Fibroblast of mammary gland (primary cell): Measurements from ENCODE around the gene HBA2.
"Not testable (repeated sequence)": the region's sequence is repeated elsewhere in the genome, so short reads cannot be mapped to it uniquely, and the experiment has no call there.

Source experiments
- DNase-seq: peaks from one replicate; pipeline ENCODE4 v3.0.0-alpha.2; 2010; ENCODE audit warnings: low read depth
- H3K4me3 ChIP-seq: 2 replicates; pipeline ENCODE4 v1.5.1; 2011; ENCODE audit warnings: low read depth, mild to moderate bottlenecking, low read length, moderate library complexity; ENCODE audit not compliant: control insufficient read depth
- TF ChIP-seq, protein P1 (sequence below): conservative IDR thresholded peaks from 2 replicates; pipeline ENCODE4 v1.5.1; 2011; ENCODE audit warnings: low read depth, low read length, inconsistent platforms; ENCODE audit not compliant: control insufficient read depth, insufficient read depth

The HBA2 gene

DNA sequence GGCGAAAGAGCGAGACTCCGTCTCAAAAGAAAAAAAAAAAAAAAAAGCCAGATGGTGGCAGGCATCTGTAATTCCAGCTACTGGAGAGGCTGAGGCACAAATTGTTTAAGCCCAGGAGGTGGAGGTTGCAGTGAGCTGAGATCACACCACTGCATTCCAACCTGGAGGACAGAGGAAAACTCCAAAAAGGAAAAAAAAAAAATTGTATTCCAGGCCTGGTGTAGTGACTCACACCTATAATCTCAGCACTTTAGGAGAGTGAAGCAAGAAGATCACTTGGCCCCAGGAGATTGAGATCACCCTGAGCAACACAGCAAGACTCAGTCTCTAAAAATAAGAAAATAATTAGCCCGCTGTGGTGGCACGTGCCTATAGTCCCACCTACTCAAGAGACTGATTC is 27.7 kb downstream of the HBA2 start:
- H3K4me3 ChIP-seq: no peak overlapping the region
- TF ChIP-seq, protein P1, sequence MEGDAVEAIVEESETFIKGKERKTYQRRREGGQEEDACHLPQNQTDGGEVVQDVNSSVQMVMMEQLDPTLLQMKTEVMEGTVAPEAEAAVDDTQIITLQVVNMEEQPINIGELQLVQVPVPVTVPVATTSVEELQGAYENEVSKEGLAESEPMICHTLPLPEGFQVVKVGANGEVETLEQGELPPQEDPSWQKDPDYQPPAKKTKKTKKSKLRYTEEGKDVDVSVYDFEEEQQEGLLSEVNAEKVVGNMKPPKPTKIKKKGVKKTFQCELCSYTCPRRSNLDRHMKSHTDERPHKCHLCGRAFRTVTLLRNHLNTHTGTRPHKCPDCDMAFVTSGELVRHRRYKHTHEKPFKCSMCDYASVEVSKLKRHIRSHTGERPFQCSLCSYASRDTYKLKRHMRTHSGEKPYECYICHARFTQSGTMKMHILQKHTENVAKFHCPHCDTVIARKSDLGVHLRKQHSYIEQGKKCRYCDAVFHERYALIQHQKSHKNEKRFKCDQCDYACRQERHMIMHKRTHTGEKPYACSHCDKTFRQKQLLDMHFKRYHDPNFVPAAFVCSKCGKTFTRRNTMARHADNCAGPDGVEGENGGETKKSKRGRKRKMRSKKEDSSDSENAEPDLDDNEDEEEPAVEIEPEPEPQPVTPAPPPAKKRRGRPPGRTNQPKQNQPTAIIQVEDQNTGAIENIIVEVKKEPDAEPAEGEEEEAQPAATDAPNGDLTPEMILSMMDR: no peak
- DNase-seq: peak; percentile 84

DNA sequence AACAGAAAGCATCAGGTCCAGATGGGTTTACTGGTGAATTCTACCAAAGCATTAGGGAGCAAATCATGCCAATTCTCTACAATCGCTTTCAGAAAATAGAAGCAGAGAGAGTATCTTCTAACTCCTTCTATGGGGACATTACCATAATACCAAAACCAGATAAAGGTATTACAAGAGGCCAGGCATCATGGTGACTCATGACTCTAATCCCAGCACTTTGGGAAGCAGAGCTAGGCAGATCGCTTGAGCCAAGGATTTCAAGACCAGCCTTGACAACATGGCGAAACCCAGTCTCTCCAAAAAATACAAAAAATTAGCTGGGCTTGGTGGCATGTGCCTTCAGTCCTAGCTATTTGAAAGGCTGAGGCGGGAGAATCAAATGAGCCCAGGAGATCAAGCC is 30.6 kb downstream of the HBA2 start:
- TF ChIP-seq, protein P1: no peak
- DNase-seq: no peak
- H3K4me3 ChIP-seq: no peak overlapping the region

DNA sequence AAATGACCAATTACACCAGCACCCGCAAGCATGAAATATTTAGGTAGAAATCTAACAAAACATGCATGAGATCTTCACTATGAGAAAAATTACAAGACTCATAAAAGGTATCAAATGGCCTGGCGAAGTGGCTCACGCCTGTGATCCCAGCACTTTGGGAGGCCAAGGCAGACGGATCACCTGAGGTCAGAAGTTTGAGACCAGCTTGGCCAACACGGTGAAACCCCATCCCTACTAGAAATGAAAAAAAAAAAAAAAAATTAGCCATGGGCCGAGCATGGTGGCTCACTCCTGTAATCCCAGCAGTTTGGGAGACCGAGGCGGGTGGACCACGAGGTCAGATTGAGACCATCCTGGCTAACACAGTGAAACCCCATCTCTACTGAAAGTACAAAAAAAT is 31.4 kb downstream of the HBA2 start:
- DNase-seq, H3K4me3 ChIP-seq: not testable (repeated sequence)

DNA sequence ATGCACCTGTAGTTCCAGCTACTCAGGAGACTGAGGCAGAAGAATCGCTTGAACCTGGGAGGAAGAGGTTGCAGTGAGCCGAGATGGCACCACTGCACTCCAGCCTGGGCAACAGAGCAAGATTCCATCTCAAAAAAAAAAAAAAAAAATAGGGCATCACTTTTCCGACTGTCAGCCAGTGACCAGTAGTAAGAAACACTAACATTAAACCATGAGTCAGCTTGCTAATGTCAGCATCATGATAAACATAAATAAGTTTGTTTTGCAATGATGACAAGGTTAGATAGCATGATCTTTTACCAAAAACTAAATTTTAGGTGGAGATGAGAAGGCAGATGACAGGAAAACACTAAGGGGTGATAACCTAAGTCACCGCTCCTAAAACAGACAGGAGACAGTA is 36.7 kb downstream of the HBA2 start:
- DNase-seq, H3K4me3 ChIP-seq: not testable (repeated sequence)

DNA sequence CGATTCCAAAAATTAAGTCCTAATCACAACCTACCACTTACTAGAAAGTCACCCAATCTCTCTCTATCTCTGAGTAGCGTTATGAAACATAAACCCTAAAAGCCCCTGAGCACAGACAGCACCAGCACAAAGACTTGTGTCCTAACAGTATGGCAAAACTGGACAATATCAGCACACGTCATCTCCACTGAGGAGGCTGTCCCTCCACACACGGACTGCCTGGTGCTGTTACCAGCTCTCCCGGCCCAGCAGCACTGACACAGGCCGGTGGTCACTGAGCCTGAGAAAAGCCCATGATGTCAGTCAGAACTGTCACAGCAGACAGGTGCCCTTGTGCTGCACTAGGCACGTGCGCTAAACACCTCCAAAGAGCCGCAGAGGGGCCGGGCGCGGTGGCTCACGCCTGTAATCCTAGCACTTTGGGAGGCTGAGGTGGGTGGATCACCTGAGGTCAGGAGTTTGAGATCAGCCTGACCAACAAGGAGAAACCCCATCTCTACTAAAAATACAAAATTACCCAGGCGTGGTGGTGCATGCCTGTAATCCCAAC is 39.0 kb downstream of the HBA2 start:
- not testable (repeated sequence) for H3K4me3 ChIP-seq, DNase-seq

DNA sequence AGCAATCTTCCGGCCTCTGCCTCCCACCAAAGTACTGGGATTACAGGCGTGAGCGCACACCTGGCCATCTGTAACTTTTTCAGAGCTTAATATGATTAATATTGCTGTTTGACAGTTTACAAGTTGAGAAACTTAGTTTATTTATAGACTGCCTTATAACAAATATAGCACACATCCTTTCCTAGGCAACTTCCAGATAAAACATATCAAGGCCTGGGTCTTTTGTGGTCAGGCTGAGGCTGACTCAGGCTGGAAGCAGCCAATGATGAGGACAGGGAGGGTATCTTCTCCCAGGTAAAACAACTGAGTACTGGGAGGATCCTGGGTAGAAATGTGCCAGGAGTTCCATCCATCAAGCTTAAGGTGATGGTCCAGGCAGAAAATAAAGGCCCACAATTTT is 40.3 kb downstream of the HBA2 start:
- TF ChIP-seq, protein P1: no peak
- DNase-seq: no peak
- H3K4me3 ChIP-seq: no peak overlapping the region

DNA sequence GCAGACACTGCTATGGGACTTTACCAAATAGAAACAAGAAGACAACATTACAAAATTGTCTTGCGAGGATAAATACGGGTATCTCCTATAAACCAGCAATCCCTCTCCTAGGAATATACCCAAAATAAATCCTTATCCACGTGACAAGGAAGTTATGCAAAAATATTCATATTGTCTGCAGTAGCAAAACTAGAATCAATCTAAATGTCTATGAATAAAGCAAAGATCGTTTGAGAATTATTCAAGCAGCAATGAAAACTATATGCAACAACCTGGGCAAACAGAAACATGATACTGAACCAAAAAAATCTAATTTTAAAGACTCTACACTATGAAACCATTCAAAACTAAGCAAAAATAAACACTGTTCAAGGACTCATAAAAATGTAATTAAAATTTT is 47.3 kb downstream of the HBA2 start:
- TF ChIP-seq, protein P1: no peak
- no peak overlapping the region for H3K4me3 ChIP-seq
- DNase-seq: no peak
